ENCODE results near the gene KIAA1755. TPM values are rescaled to one million over a fixed set of nuclear protein-coding genes. Genes with fewer than 3 reads are reported as not detected.
A peak's percentile ranks its signal among the peaks of the same experiment; 100 is the strongest.

Gene KIAA1755
- total and polyA plus RNA-seq, 9 of the 15 experiments (the other 6 are each of a cell fraction or from before 2014, with no cell fraction given): not detected

- TF ChIP-seq, protein P1, sequence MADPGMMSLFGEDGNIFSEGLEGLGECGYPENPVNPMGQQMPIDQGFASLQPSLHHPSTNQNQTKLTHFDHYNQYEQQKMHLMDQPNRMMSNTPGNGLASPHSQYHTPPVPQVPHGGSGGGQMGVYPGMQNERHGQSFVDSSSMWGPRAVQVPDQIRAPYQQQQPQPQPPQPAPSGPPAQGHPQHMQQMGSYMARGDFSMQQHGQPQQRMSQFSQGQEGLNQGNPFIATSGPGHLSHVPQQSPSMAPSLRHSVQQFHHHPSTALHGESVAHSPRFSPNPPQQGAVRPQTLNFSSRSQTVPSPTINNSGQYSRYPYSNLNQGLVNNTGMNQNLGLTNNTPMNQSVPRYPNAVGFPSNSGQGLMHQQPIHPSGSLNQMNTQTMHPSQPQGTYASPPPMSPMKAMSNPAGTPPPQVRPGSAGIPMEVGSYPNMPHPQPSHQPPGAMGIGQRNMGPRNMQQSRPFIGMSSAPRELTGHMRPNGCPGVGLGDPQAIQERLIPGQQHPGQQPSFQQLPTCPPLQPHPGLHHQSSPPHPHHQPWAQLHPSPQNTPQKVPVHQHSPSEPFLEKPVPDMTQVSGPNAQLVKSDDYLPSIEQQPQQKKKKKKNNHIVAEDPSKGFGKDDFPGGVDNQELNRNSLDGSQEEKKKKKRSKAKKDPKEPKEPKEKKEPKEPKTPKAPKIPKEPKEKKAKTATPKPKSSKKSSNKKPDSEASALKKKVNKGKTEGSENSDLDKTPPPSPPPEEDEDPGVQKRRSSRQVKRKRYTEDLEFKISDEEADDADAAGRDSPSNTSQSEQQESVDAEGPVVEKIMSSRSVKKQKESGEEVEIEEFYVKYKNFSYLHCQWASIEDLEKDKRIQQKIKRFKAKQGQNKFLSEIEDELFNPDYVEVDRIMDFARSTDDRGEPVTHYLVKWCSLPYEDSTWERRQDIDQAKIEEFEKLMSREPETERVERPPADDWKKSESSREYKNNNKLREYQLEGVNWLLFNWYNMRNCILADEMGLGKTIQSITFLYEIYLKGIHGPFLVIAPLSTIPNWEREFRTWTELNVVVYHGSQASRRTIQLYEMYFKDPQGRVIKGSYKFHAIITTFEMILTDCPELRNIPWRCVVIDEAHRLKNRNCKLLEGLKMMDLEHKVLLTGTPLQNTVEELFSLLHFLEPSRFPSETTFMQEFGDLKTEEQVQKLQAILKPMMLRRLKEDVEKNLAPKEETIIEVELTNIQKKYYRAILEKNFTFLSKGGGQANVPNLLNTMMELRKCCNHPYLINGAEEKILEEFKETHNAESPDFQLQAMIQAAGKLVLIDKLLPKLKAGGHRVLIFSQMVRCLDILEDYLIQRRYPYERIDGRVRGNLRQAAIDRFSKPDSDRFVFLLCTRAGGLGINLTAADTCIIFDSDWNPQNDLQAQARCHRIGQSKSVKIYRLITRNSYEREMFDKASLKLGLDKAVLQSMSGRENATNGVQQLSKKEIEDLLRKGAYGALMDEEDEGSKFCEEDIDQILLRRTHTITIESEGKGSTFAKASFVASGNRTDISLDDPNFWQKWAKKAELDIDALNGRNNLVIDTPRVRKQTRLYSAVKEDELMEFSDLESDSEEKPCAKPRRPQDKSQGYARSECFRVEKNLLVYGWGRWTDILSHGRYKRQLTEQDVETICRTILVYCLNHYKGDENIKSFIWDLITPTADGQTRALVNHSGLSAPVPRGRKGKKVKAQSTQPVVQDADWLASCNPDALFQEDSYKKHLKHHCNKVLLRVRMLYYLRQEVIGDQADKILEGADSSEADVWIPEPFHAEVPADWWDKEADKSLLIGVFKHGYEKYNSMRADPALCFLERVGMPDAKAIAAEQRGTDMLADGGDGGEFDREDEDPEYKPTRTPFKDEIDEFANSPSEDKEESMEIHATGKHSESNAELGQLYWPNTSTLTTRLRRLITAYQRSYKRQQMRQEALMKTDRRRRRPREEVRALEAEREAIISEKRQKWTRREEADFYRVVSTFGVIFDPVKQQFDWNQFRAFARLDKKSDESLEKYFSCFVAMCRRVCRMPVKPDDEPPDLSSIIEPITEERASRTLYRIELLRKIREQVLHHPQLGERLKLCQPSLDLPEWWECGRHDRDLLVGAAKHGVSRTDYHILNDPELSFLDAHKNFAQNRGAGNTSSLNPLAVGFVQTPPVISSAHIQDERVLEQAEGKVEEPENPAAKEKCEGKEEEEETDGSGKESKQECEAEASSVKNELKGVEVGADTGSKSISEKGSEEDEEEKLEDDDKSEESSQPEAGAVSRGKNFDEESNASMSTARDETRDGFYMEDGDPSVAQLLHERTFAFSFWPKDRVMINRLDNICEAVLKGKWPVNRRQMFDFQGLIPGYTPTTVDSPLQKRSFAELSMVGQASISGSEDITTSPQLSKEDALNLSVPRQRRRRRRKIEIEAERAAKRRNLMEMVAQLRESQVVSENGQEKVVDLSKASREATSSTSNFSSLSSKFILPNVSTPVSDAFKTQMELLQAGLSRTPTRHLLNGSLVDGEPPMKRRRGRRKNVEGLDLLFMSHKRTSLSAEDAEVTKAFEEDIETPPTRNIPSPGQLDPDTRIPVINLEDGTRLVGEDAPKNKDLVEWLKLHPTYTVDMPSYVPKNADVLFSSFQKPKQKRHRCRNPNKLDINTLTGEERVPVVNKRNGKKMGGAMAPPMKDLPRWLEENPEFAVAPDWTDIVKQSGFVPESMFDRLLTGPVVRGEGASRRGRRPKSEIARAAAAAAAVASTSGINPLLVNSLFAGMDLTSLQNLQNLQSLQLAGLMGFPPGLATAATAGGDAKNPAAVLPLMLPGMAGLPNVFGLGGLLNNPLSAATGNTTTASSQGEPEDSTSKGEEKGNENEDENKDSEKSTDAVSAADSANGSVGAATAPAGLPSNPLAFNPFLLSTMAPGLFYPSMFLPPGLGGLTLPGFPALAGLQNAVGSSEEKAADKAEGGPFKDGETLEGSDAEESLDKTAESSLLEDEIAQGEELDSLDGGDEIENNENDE (IDR thresholded peaks at IDR 0.05; ENCODE audit: low read depth, low read length): no peak
- TF ChIP-seq DMBX1 (CRISPR knock-in tag; IDR thresholded peaks at IDR 0.05; ENCODE audit: borderline replicate concordance): 0 out of 2 replicates have a peak, but pooled peaks have one; percentile 53
- TF ChIP-seq KLF16 (IDR thresholded peaks at IDR 0.05): no peak
- TF ChIP-seq, protein P2, sequence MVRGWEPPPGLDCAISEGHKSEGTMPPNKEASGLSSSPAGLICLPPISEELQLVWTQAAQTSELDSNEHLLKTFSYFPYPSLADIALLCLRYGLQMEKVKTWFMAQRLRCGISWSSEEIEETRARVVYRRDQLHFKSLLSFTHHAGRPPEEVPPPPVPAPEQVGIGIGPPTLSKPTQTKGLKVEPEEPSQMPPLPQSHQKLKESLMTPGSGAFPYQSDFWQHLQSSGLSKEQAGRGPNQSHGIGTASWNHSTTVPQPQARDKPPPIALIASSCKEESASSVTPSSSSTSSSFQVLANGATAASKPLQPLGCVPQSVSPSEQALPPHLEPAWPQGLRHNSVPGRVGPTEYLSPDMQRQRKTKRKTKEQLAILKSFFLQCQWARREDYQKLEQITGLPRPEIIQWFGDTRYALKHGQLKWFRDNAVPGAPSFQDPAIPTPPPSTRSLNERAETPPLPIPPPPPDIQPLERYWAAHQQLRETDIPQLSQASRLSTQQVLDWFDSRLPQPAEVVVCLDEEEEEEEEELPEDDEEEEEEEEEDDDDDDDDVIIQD (CRISPR knock-in tag; IDR thresholded peaks at IDR 0.05): no peak
- TF ChIP-seq KLF10 (CRISPR knock-in tag; IDR thresholded peaks at IDR 0.05): no peak
- 0 out of 2 replicates have a peak, but pooled peaks have one; percentile 60 for TF ChIP-seq ETV5 (CRISPR knock-in tag; IDR thresholded peaks at IDR 0.05; ENCODE audit: low read depth)
- TF ChIP-seq HNRNPK (IDR thresholded peaks at IDR 0.05; ENCODE audit: low read depth, low read length, poor library complexity, severe bottlenecking): no peak
- TF ChIP-seq ESRRB (CRISPR knock-in tag; IDR thresholded peaks at IDR 0.05; ENCODE audit: borderline replicate concordance): no peak
- TF ChIP-seq ZNF217 (CRISPR knock-in tag; IDR thresholded peaks at IDR 0.05): no peak
- peak; percentile 55 for TF ChIP-seq CCNT2 (IDR thresholded peaks at IDR 0.05; ENCODE audit: borderline replicate concordance, extremely low read depth, insufficient read length, low read depth, low read length)
- TF ChIP-seq FOXA1 (IDR thresholded peaks at IDR 0.05; ENCODE audit: borderline replicate concordance): no peak
- no peak for TF ChIP-seq ELF1 (tag; IDR thresholded peaks at IDR 0.05)
- no peak for TF ChIP-seq BACH1 (tag; IDR thresholded peaks at IDR 0.05)
- no peak for TF ChIP-seq ZNF212 (CRISPR knock-in tag; IDR thresholded peaks at IDR 0.05)
These were observed 95.2 kb downstream of the KIAA1755 start, which contains the start of gene TGM2 (continued) for GRCh38 chr20:38165089-38165965.

All from K562 (cell line).